Smooth muscle cell (in vitro differentiated cells): Measurements from ENCODE around the gene CPEB4. TPM values are rescaled to one million over a fixed set of nuclear protein-coding genes. Genes with fewer than 3 reads are reported as not detected.

Experiments used
- polyA plus RNA-seq: library from polyadenylated mRNA; unstranded; fragments of >200 nt; fragmentation: Nextera tagmentation; extraction: Ambion mirVana; gene quantifications from 2 replicates; pipeline ENCODE4 v1.2.1, GENCODE V29; 2016
- total RNA-seq: library from RNA; depleted of rRNA; stranded (reverse); fragments of >200 nt; gene quantifications from 2 replicates; pipeline ENCODE4 v1.2.3, GENCODE V29; 2014

The CPEB4 gene
- total and polyA plus RNA-seq, 2 experiments from 2014 or later, result 5.1 to 38.5 TPM

Other genes with a start within 250 kb of the CPEB4 start
- not detected in 2 replicates for gene C5orf47, start 100.8 kb downstream of the CPEB4 start, total RNA-seq
- not detected in 2 replicates for gene C5orf47, start 100.8 kb downstream of the CPEB4 start, polyA plus RNA-seq
- gene NSG2, start 157.4 kb downstream of the CPEB4 start, total RNA-seq, result 0.18 TPM in 1 of 2 replicates, not detected in the other
- 0.22 TPM in 1 of 2 replicates, not detected in the other for gene NSG2, start 157.4 kb downstream of the CPEB4 start, polyA plus RNA-seq